ENCODE measurements around the gene ST8SIA3.

GRCh38 chr18:57331718-57332117 lies 20.6 kb upstream of the ST8SIA3 start:
- TF ChIP-seq TAF1 (IDR thresholded peaks at IDR 0.05; ENCODE audit: borderline replicate concordance, low read depth, low read length) (no peak), POLR2AphosphoS5 (IDR thresholded peaks at IDR 0.05; ENCODE audit: low read depth, low read length) (no peak)
